GM12878 (cell line): ENCODE results near the gene ZNF493. TPM values are rescaled to one million over a fixed set of nuclear protein-coding genes. Genes with fewer than 3 reads are reported as not detected.

ENCODE experiments used
- ATAC-seq: fragments of 200-7000 bp; cut with Tn5 transposase; 3 replicates; pipeline ENCODE4 v1.9.1; 2020; ENCODE audit warnings: mild to moderate bottlenecking, moderate library complexity
- BruUV-seq: library from RNA; stranded (reverse); fragments of 400-500 nt; replicated peaks from 2 replicates; lab custom pipeline; 2021; lab: Mats Ljungman, UMichigan
- CTCF ChIA-PET: fragments of 300-600 bp; sonication (Branson Sonifier 250); formaldehyde crosslinking; extraction: SDS; loops from one replicate; lab custom pipeline; 2021; ENCODE audit warnings: inconsistent platforms; lab: Yijun Ruan, JAX
- POLR2A ChIA-PET: fragments of 350-600 bp; formaldehyde crosslinking; extraction: SDS; loops from one replicate; lab custom pipeline; 2021; ENCODE audit warnings: inconsistent platforms; lab: Charles Lee
- RAD21 ChIA-PET: fragments of 300-600 bp; sonication (Branson Sonifier 250); formaldehyde crosslinking; loops from one replicate; lab custom pipeline; 2023; ENCODE audit warnings: antibody characterized with exemption; ENCODE audit not compliant: unreplicated experiment; lab: Charles Lee
- SMC1A ChIA-PET: fragments of 300-600 bp; sonication (Branson Sonifier 250); formaldehyde crosslinking; loops from one replicate; lab custom pipeline; 2023; ENCODE audit not compliant: unreplicated experiment, uncharacterized antibody; lab: Charles Lee
- DNase-seq: peaks from one replicate; pipeline ENCODE4 v3.0.0-alpha.2; 2011; ENCODE audit warnings: low read depth, low spot score
- FAIRE-seq: peaks from 3 replicates; lab custom pipeline; 2011; peaks lifted over from hg19 to GRCh38; lab: Jason Lieb, UNC
- H2AFZ ChIP-seq: 2 replicates; pipeline ENCODE4 v1.6.0; 2011; ENCODE audit warnings: low read depth, low read length, control low read depth; ENCODE audit not compliant: control insufficient read depth
- H3K27ac ChIP-seq: 2 replicates; pipeline ENCODE4 v1.5.1; 2011; ENCODE audit warnings: control low read depth; ENCODE audit not compliant: control insufficient read depth, insufficient read depth
- H3K27me3 ChIP-seq, 2 experiments: replicated peaks in 1 of 2; 2 replicates each; pipeline versions ENCODE4 v1.6.0 to v1.6.1; 2011; ENCODE audit warnings: low read length in 1 of 2; ENCODE audit not compliant: control insufficient read depth in 2 of 2, insufficient read depth in 2 of 2
- H3K36me3 ChIP-seq, 2 experiments: 2 replicates each; pipeline ENCODE4 v1.5.1; 2011; ENCODE audit warnings: low read length in 1 of 2; ENCODE audit not compliant: control insufficient read depth in 2 of 2, insufficient read depth in 2 of 2
- H3K4me1 ChIP-seq: 2 replicates; pipeline ENCODE4 v1.6.1; 2011; ENCODE audit warnings: mild to moderate bottlenecking, low read length, moderate library complexity, mixed read lengths; ENCODE audit not compliant: control insufficient read depth, insufficient read depth
- H3K4me2 ChIP-seq: 2 replicates; pipeline ENCODE4 v1.6.0; 2011; ENCODE audit warnings: control low read depth; ENCODE audit not compliant: control insufficient read depth, insufficient read depth
- H3K4me3 ChIP-seq: fragments of 200-600 bp; sonication (generic); 2 replicates; pipeline ENCODE4 v1.5.1; 2016
- H3K79me2 ChIP-seq: 2 replicates; pipeline ENCODE4 v1.6.0; 2011; ENCODE audit warnings: low read length; ENCODE audit not compliant: control insufficient read depth, insufficient read depth
- H3K9ac ChIP-seq: 2 replicates; pipeline ENCODE4 v1.8.0; 2011; ENCODE audit warnings: low read length, control low read depth, mixed read lengths; ENCODE audit not compliant: control insufficient read depth, insufficient read depth
- H3K9me3 ChIP-seq: replicated peaks from 3 replicates; pipeline ENCODE4 v1.5.1; 2011; ENCODE audit warnings: mild to moderate bottlenecking, low read length; ENCODE audit not compliant: control insufficient read depth, insufficient read depth
- H4K20me1 ChIP-seq: 2 replicates; pipeline ENCODE4 v1.6.0; 2011; ENCODE audit not compliant: control insufficient read depth, insufficient read depth
- ASH2L ChIP-seq: fragments of 300-600, 200-600 bp; sonication (generic); IDR thresholded peaks from 2 replicates; pipeline ENCODE4 v1.6.1; 2017; ENCODE audit warnings: low read depth, mild to moderate bottlenecking, borderline replicate concordance
- BMI1 ChIP-seq: fragments of 450-650 bp; IDR thresholded peaks from 2 replicates; pipeline ENCODE4 v1.6.1; 2016; ENCODE audit warnings: mild to moderate bottlenecking, moderate library complexity, borderline replicate concordance
- IKZF1 ChIP-seq: fragments of 450-650 bp; conservative IDR thresholded peaks from 2 replicates; pipeline ENCODE4 v1.6.1; 2017; ENCODE audit warnings: antibody characterized with exemption, mild to moderate bottlenecking
- JUND ChIP-seq: IDR thresholded peaks from 2 replicates; pipeline ENCODE4 v1.6.1; 2012; ENCODE audit warnings: low read depth, mild to moderate bottlenecking, low read length, improper control_type of control experiment, moderate library complexity
- MEF2B ChIP-seq: fragments of 450-650 bp; IDR thresholded peaks from 2 replicates; pipeline ENCODE4 v1.6.1; 2018; ENCODE audit warnings: mild to moderate bottlenecking, moderate library complexity; ENCODE audit not compliant: partially characterized antibody, poor library complexity, severe bottlenecking
- POU2F2 ChIP-seq: IDR thresholded peaks from 3 replicates; pipeline ENCODE4 v1.6.1; 2011; ENCODE audit warnings: low read depth, mild to moderate bottlenecking, low read length, borderline replicate concordance
- RAD51 ChIP-seq: fragments of 450-650 bp; IDR thresholded peaks from 2 replicates; pipeline ENCODE4 v1.6.1; 2016; ENCODE audit warnings: moderate library complexity, mild to moderate bottlenecking, inconsistent platforms
- RELA ChIP-seq: fragments of 450-650 bp; IDR thresholded peaks from 2 replicates; pipeline ENCODE4 v1.8.0; 2014; ENCODE audit warnings: borderline replicate concordance; ENCODE audit not compliant: partially characterized antibody
- SMAD5 ChIP-seq: IDR thresholded peaks from 2 replicates; pipeline ENCODE4 v1.6.1; 2016; ENCODE audit warnings: antibody characterized with exemption, low read depth
- SPI1 ChIP-seq: IDR thresholded peaks from 2 replicates; pipeline ENCODE4 v1.6.1; 2011; ENCODE audit warnings: low read depth, mild to moderate bottlenecking, low read length, moderate library complexity, borderline replicate concordance; ENCODE audit not compliant: insufficient read depth
- SREBF1 ChIP-seq: IDR thresholded peaks from 2 replicates; pipeline ENCODE4 v1.6.1; 2012; ENCODE audit warnings: mild to moderate bottlenecking, low read length
- ZBED1 ChIP-seq: IDR thresholded peaks from 2 replicates; pipeline ENCODE4 v1.6.1; 2016; ENCODE audit warnings: borderline replicate concordance
- ZNF217 ChIP-seq: fragments of 450-650 bp; IDR thresholded peaks from 2 replicates; pipeline ENCODE4 v1.6.1; 2017; ENCODE audit warnings: antibody characterized with exemption, mild to moderate bottlenecking
- WGBS: methylation state at CpG from one replicate; pipeline ENCODE4 v1.1.6; 2016; ENCODE audit warnings: low lambda C conversion rate; ENCODE audit not compliant: insufficient replicate concordance, insufficient coverage; ENCODE audit errors: missing lambda C conversion rate; 5-methylcytosine and 5-hydroxymethylcytosine counted together
- in situ Hi-C: fragments of 300-500 bp; cut with MboI; formaldehyde crosslinking; loops from 9 replicates; pipeline ENCODE4 v1.14.3; 2018; ENCODE audit warnings: mixed read lengths
- intact Hi-C: fragments of 100-400 bp; cut with micrococcal nuclease; formaldehyde crosslinking; loops from one replicate; pipeline ENCODE4 v1.14.2; 2022; ENCODE audit not compliant: unreplicated experiment
- polyA plus RNA-seq, 11 experiments: library from polyadenylated mRNA; depleted of rRNA in 4 of 11; unstranded in 6 of 11; stranded (reverse) in 5 of 11; fragments of >200 nt; fragmentation: Nextera tagmentation in 4 of 11; fragmentation: Illumina TruSeq in 1 of 11; extraction: Ambion mirVana in 4 of 11; extraction: Trizol in 1 of 11; gene quantifications; 1 replicate in 1 of 11; 2 replicates in 10 of 11; pipeline versions ENCODE4 v1.2.1 to v1.2.3, GENCODE V29; 2011 to 2016; ENCODE audit warnings: inconsistent platforms in 2 of 11, missing spikeins in 2 of 11, low read depth in 1 of 11
- total RNA-seq, 4 experiments: library from RNA; depleted of rRNA in 3 of 4; stranded (reverse); fragments of >200 nt in 3 of 4; fragmentation: Illumina TruSeq in 1 of 4; extraction: Trizol in 1 of 4; gene quantifications; 2 replicates each; pipeline versions ENCODE4 v1.2.1 to v1.2.3, GENCODE V29; 2013 to 2021
- TF ChIP-seq, protein P1 (sequence below): fragments of 450-650 bp; IDR thresholded peaks from 2 replicates; pipeline ENCODE4 v1.6.1; 2016; ENCODE audit warnings: mild to moderate bottlenecking
- TF ChIP-seq, protein P2 (sequence below): fragments of 450-650 bp; IDR thresholded peaks from 2 replicates; pipeline ENCODE4 v1.6.1; 2017; ENCODE audit warnings: mild to moderate bottlenecking, low read depth, inconsistent platforms; ENCODE audit not compliant: poor library complexity, severe bottlenecking
- TF ChIP-seq, protein P3 (sequence below): fragments of 450-650 bp; IDR thresholded peaks from 2 replicates; pipeline ENCODE4 v1.6.1; 2018; ENCODE audit warnings: mild to moderate bottlenecking, low read depth, moderate library complexity; ENCODE audit not compliant: partially characterized antibody

ZNF493 gene
- total and polyA plus RNA-seq, 10 of the 15 experiments (the other 5 are each of a cell fraction or from before 2014, with no cell fraction given), result 2.9 to 17.6 (median 8.3) TPM

DNA sequence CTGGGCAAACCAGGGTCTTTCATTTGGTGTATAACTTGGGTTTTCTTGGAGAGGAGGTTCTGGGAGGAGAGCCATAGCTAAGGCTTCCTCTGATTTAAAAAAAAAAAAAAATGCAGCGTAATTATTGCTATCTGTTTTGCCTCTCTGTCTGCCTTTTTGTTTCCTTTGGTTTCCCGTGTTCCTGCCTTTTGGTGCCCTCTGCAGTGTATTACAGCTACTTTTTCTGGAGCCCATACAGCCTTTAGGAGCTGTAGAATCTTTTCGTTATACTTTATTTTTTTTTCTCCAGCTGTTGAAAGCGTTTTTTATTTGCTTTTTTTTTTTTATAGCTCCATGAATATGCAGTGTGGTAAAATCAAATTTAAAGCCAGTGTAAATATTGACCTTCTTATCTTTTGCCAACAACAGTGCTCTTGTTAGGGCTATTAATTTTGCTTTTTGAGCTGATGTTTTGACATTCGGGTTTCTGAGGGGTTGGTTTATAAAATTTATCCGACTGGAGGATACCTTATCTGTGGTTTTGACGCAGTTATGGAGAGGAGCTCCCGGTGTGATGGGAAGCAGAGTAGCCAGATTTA is 38.1 kb downstream of the ZNF493 start (continued):
- TF ChIP-seq, protein P1, sequence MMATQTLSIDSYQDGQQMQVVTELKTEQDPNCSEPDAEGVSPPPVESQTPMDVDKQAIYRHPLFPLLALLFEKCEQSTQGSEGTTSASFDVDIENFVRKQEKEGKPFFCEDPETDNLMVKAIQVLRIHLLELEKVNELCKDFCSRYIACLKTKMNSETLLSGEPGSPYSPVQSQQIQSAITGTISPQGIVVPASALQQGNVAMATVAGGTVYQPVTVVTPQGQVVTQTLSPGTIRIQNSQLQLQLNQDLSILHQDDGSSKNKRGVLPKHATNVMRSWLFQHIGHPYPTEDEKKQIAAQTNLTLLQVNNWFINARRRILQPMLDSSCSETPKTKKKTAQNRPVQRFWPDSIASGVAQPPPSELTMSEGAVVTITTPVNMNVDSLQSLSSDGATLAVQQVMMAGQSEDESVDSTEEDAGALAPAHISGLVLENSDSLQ, result no peak
- no peak for TF ChIP-seq SMAD5
- no peak for TF ChIP-seq RELA
- no peak for TF ChIP-seq POU2F2
- TF ChIP-seq, protein P2, sequence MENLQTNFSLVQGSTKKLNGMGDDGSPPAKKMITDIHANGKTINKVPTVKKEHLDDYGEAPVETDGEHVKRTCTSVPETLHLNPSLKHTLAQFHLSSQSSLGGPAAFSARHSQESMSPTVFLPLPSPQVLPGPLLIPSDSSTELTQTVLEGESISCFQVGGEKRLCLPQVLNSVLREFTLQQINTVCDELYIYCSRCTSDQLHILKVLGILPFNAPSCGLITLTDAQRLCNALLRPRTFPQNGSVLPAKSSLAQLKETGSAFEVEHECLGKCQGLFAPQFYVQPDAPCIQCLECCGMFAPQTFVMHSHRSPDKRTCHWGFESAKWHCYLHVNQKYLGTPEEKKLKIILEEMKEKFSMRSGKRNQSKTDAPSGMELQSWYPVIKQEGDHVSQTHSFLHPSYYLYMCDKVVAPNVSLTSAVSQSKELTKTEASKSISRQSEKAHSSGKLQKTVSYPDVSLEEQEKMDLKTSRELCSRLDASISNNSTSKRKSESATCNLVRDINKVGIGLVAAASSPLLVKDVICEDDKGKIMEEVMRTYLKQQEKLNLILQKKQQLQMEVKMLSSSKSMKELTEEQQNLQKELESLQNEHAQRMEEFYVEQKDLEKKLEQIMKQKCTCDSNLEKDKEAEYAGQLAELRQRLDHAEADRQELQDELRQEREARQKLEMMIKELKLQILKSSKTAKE, result no peak
- no peak for TF ChIP-seq ZNF217
- no peak for TF ChIP-seq ASH2L

DNA sequence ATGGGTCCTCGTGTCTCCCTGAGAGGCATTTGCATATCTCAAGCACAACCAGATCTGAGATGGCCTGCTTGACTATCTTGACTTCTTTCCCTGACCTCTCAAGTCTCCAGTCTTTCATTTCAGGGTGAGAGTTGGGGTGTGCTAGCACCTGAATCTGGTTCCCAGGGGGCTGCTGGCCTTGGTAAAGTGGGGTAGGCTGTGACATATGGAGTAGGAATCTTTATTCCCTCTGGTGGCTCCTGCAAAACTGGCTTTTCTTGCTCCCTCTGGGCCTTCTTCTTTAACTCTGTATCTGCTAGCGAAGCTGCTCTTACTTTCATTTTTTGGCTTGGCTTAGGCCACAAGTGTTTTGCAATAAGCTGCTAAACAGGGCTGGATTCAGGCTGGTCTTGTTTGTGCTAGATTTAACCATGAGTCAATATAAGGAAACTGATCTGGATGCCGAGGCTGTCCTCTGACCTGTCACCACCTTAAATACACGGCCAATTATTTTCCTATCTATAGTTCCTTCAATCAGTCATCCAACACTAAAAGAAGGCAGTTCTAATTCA is 42.3 kb downstream of the ZNF493 start:
- Histone ChIP-seq H3K4me1 (no peaks in the 10 kb centered on the region), H3K4me2 (no peak overlapping the region), H3K27ac (no peak overlapping the region), H3K9ac (no peak overlapping the region), H3K4me3 (no peak overlapping the region), H3K9me3 (no peaks in the 10 kb centered on the region; the same call in 2 of the 3 replicates), H3K79me2 (no peaks in the 10 kb centered on the region), H3K27me3 (no peaks in the 10 kb centered on the region), H3K36me3 (no peaks in the 10 kb centered on the region), H2AFZ (no peak overlapping the region), H4K20me1 (no peaks in the 10 kb centered on the region)
- RAD21 ChIA-PET, result no interaction called here
- POLR2A ChIA-PET, result no interaction called here
- in situ Hi-C loops (no loop called here), intact Hi-C loops (no loop called here)
- CTCF ChIA-PET, result no interaction called here
- SMC1A ChIA-PET, result no interaction called here
- DNase-seq (no peak), ATAC-seq (no peak), FAIRE-seq (no peak)
- WGBS, result 40% methylated on average over 4 of the region's 4 CpGs
- no TSS peak for BruUV-seq
- no peak for TF ChIP-seq RAD51
- no peak for TF ChIP-seq IKZF1
- TF ChIP-seq BMI1, result no peak
- no peak for TF ChIP-seq POU2F2
- TF ChIP-seq, protein P3, sequence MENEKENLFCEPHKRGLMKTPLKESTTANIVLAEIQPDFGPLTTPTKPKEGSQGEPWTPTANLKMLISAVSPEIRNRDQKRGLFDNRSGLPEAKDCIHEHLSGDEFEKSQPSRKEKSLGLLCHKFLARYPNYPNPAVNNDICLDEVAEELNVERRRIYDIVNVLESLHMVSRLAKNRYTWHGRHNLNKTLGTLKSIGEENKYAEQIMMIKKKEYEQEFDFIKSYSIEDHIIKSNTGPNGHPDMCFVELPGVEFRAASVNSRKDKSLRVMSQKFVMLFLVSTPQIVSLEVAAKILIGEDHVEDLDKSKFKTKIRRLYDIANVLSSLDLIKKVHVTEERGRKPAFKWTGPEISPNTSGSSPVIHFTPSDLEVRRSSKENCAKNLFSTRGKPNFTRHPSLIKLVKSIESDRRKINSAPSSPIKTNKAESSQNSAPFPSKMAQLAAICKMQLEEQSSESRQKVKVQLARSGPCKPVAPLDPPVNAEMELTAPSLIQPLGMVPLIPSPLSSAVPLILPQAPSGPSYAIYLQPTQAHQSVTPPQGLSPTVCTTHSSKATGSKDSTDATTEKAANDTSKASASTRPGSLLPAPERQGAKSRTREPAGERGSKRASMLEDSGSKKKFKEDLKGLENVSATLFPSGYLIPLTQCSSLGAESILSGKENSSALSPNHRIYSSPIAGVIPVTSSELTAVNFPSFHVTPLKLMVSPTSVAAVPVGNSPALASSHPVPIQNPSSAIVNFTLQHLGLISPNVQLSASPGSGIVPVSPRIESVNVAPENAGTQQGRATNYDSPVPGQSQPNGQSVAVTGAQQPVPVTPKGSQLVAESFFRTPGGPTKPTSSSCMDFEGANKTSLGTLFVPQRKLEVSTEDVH, result no peak
- TF ChIP-seq MEF2B, result no peak
- TF ChIP-seq JUND, result no peak
- TF ChIP-seq SPI1, result no peak
- TF ChIP-seq SREBF1, result no peak
- TF ChIP-seq ZBED1, result no peak
